ENCODE measurements around the gene CAPZB. TPM values are rescaled to one million over a fixed set of nuclear protein-coding genes. Genes with fewer than 3 reads are reported as not detected.

CAPZB gene
- total RNA-seq, 1 experiment from 2014 or later, result 491 TPM

- Histone ChIP-seq H3K36me3 (ENCODE audit: control insufficient read depth, insufficient read depth, low read length) (no peaks in the 10 kb centered on the region), H3K27ac (ENCODE audit: low read length) (no peak overlapping the region), H3K4me1 (ENCODE audit: control insufficient read depth, insufficient read depth, low read length) (no peaks in the 10 kb centered on the region), H3K9me3 (ENCODE audit: control insufficient read depth, insufficient read depth, low read depth, low read length) (no peaks in the 10 kb centered on the region), H3K27me3 (ENCODE audit: control insufficient read depth, insufficient read depth, low read length) (no peaks in the 10 kb centered on the region), H3K4me3 (ENCODE audit: low read depth in 2 of 2, low read length in 2 of 2) (no peak overlapping the region)
- no peak for ATAC-seq
- TF ChIP-seq CTCF (IDR thresholded peaks at IDR 0.05) (no peak), POLR2AphosphoS5 (IDR thresholded peaks at IDR 0.05; ENCODE audit: low read depth, low read length) (no peak)
- ChIA-PET POLR2A (no interaction called here), CTCF (no interaction called here)
- DNase-seq (ENCODE audit: low read depth, low spot score), result no peak
- in situ Hi-C loops (cut with HindIII; ENCODE audit: low pct_unique_long_range_greater_than_20kb, low sequenced_read_pairs), result no loop called here
- intact Hi-C loops (cut with micrococcal nuclease; ENCODE audit: unreplicated experiment), result no loop called here
- BruUV-seq (replicated peaks), result no TSS peak
Observed at GRCh38 chr1:19294638-19295037, 190.7 kb downstream of the CAPZB start.

- peaks cover 5% of the 10 kb centered on the region; the same call in 1 of the 2 replicates for H3K4me1 ChIP-seq (ENCODE audit: control insufficient read depth, insufficient read depth, low read length)
- no TSS peak for BruUV-seq (replicated peaks)
- H3K27ac ChIP-seq (ENCODE audit: low read length), result peak overlapping the region; percentile 40; the same call in 1 of the 2 replicates
- no peak for TF ChIP-seq CTCF (IDR thresholded peaks at IDR 0.05)
- TF ChIP-seq REST (IDR thresholded peaks at IDR 0.05; ENCODE audit: insufficient read depth in 1 of 2, low read depth in 2 of 2, low read length in 1 of 2), result no peak
- no peak for TF ChIP-seq SIN3A (IDR thresholded peaks at IDR 0.05; ENCODE audit: borderline replicate concordance, insufficient read depth, low read depth, low read length)
- no peak for TF ChIP-seq POLR2AphosphoS5 (IDR thresholded peaks at IDR 0.05; ENCODE audit: low read depth, low read length)
- H3K27me3 ChIP-seq (ENCODE audit: control insufficient read depth, insufficient read depth, low read length), result no peaks in the 10 kb centered on the region
- no peaks in the 10 kb centered on the region for H3K36me3 ChIP-seq (ENCODE audit: control insufficient read depth, insufficient read depth, low read length)
- peak overlapping the region; percentile 39 to 60 for H3K4me3 ChIP-seq (ENCODE audit: low read depth in 2 of 2, low read length in 2 of 2)
- in situ Hi-C loops (cut with HindIII; ENCODE audit: low pct_unique_long_range_greater_than_20kb, low sequenced_read_pairs), result no loop called here
- DNase-seq (ENCODE audit: low read depth, low spot score) (no peak), ATAC-seq (no peak)
- no peaks in the 10 kb centered on the region for H3K9me3 ChIP-seq (ENCODE audit: control insufficient read depth, insufficient read depth, low read depth, low read length)
- CTCF ChIA-PET, result no interaction called here
- intact Hi-C loops (cut with micrococcal nuclease; ENCODE audit: unreplicated experiment), result no loop called here
- POLR2A ChIA-PET, result no interaction called here
Observed at GRCh38 chr1:19289244-19289643, 196.1 kb downstream of the CAPZB start.

Other genes with a start within 250 kb of the CAPZB start
- 103 TPM for gene EMC1, start 234.0 kb downstream of the CAPZB start, total RNA-seq (2021; ENCODE audit: unreplicated experiment)
- gene MRTO4, start 233.7 kb downstream of the CAPZB start, total RNA-seq (2021; ENCODE audit: unreplicated experiment), result 90.1 TPM
- 1.4 TPM for gene AKR7A3, start 196.8 kb downstream of the CAPZB start, total RNA-seq (2021; ENCODE audit: unreplicated experiment)
- gene AKR7A2, start 173.4 kb downstream of the CAPZB start, total RNA-seq (2021; ENCODE audit: unreplicated experiment), result 86.6 TPM
- gene SLC66A1, start 173.2 kb downstream of the CAPZB start, total RNA-seq (2021; ENCODE audit: unreplicated experiment), result 42.0 TPM
- 191 TPM for gene NBL1, start 158.8 kb upstream of the CAPZB start, total RNA-seq (2021; ENCODE audit: unreplicated experiment)
- 0.10 TPM for gene HTR6, start 179.3 kb upstream of the CAPZB start, total RNA-seq (2021; ENCODE audit: unreplicated experiment)